HepG2 (cell line): ENCODE data around the gene EEF1AKMT1. TPM values are rescaled to one million over a fixed set of nuclear protein-coding genes. Genes with fewer than 3 reads are reported as not detected.

Experiments
- ATRX ChIP-seq: sonication (generic); formaldehyde crosslinking; IDR thresholded peaks from 2 replicates; pipeline ENCODE4 v1.4.0; 2020; ENCODE audit warnings: missing genetic modification reagents, borderline replicate concordance
- ELF4 ChIP-seq: sonication (generic); formaldehyde crosslinking; IDR thresholded peaks from 2 replicates; pipeline ENCODE4 v1.5.0; 2020; ENCODE audit warnings: missing genetic modification reagents, mild to moderate bottlenecking, moderate library complexity, borderline replicate concordance
- FUBP1 ChIP-seq: sonication (generic); formaldehyde crosslinking; IDR thresholded peaks from 2 replicates; pipeline ENCODE4 v1.5.1; 2020; ENCODE audit warnings: missing genetic modification reagents, mild to moderate bottlenecking, borderline replicate concordance
- GMEB2 ChIP-seq: IDR thresholded peaks from 2 replicates; pipeline ENCODE4 v1.6.1; 2016; ENCODE audit warnings: missing biosample characterization, missing genetic modification reagents, low read depth
- MAF1 ChIP-seq: sonication (generic); formaldehyde crosslinking; IDR thresholded peaks from 2 replicates; pipeline ENCODE4 v1.5.0; 2020; ENCODE audit warnings: missing genetic modification reagents, borderline replicate concordance
- NPAS2 ChIP-seq: sonication (generic); formaldehyde crosslinking; IDR thresholded peaks from 2 replicates; pipeline ENCODE4 v1.8.0; 2022; ENCODE audit warnings: mild to moderate bottlenecking, missing genetic modification reagents, borderline replicate concordance
- SP5 ChIP-seq: IDR thresholded peaks from 2 replicates; pipeline ENCODE4 v1.6.1; 2016; ENCODE audit warnings: low read depth, borderline replicate concordance
- U2AF1 ChIP-seq: fragments of 200-400 bp; formaldehyde crosslinking; optimal IDR thresholded peaks from 2 replicates; pipeline ENCODE3; 2017; ENCODE audit warnings: mild to moderate bottlenecking, low read depth, low read length
- ZNF598 ChIP-seq: sonication (generic); formaldehyde crosslinking; IDR thresholded peaks from 2 replicates; pipeline ENCODE4 v1.5.1; 2020; ENCODE audit warnings: mild to moderate bottlenecking, missing genetic modification reagents, borderline replicate concordance
- ZNF605 ChIP-seq: sonication (generic); formaldehyde crosslinking; IDR thresholded peaks from 2 replicates; pipeline ENCODE4 v1.8.0; 2022; ENCODE audit warnings: mild to moderate bottlenecking, missing genetic modification reagents
- polyA plus RNA-seq, 8 experiments: library from polyadenylated mRNA; depleted of rRNA in 3 of 8; stranded (reverse) in 7 of 8; unstranded in 1 of 8; fragments of >200 nt; fragmentation: Illumina TruSeq in 4 of 8; extraction: Trizol in 4 of 8; gene quantifications; 2 replicates each; pipeline versions ENCODE4 v1.2.1 to v1.2.3, GENCODE V29; 2011 to 2016; ENCODE audit warnings: low read depth in 4 of 8, missing spikeins in 1 of 8, mixed read lengths in 1 of 8; ENCODE audit not compliant: insufficient read depth in 1 of 8
- total RNA-seq, 5 experiments: library from RNA; depleted of rRNA; stranded (reverse); fragments of >200 nt; fragmentation: Illumina TruSeq; extraction: Trizol; gene quantifications; 2 replicates each; pipeline ENCODE4 v1.2.3, GENCODE V29; 2016; ENCODE audit warnings: low read depth in 1 of 5
- TF ChIP-seq, protein P1 (sequence below): sonication (generic); formaldehyde crosslinking; IDR thresholded peaks from 2 replicates; pipeline ENCODE4 v1.4.0; 2020; ENCODE audit warnings: missing genetic modification reagents
- TF ChIP-seq, protein P2 (sequence below): IDR thresholded peaks from 2 replicates; pipeline ENCODE4 v1.6.1; 2016; ENCODE audit warnings: low read depth, missing genetic modification reagents, missing compliant biosample characterization

Gene EEF1AKMT1
- total and polyA plus RNA-seq, 2 of the 13 experiments (the other 11 are each of a cell fraction or from before 2014, with no cell fraction given): 6.0 to 16.1 TPM

GRCh38 chr13:20773194-20774080 is at the start of gene EEF1AKMT1 (continued):
- TF ChIP-seq, protein P1, sequence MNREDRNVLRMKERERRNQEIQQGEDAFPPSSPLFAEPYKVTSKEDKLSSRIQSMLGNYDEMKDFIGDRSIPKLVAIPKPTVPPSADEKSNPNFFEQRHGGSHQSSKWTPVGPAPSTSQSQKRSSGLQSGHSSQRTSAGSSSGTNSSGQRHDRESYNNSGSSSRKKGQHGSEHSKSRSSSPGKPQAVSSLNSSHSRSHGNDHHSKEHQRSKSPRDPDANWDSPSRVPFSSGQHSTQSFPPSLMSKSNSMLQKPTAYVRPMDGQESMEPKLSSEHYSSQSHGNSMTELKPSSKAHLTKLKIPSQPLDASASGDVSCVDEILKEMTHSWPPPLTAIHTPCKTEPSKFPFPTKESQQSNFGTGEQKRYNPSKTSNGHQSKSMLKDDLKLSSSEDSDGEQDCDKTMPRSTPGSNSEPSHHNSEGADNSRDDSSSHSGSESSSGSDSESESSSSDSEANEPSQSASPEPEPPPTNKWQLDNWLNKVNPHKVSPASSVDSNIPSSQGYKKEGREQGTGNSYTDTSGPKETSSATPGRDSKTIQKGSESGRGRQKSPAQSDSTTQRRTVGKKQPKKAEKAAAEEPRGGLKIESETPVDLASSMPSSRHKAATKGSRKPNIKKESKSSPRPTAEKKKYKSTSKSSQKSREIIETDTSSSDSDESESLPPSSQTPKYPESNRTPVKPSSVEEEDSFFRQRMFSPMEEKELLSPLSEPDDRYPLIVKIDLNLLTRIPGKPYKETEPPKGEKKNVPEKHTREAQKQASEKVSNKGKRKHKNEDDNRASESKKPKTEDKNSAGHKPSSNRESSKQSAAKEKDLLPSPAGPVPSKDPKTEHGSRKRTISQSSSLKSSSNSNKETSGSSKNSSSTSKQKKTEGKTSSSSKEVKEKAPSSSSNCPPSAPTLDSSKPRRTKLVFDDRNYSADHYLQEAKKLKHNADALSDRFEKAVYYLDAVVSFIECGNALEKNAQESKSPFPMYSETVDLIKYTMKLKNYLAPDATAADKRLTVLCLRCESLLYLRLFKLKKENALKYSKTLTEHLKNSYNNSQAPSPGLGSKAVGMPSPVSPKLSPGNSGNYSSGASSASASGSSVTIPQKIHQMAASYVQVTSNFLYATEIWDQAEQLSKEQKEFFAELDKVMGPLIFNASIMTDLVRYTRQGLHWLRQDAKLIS (CRISPR knock-in tag): no peak
- TF ChIP-seq ATRX: no peak
- TF ChIP-seq ZNF605: peak; percentile 91
- peak; percentile 32; the same call in 1 of the 2 replicates for TF ChIP-seq SP5 (CRISPR knock-in tag)
- TF ChIP-seq NPAS2 (CRISPR knock-in tag): no peak
- TF ChIP-seq, protein P2, sequence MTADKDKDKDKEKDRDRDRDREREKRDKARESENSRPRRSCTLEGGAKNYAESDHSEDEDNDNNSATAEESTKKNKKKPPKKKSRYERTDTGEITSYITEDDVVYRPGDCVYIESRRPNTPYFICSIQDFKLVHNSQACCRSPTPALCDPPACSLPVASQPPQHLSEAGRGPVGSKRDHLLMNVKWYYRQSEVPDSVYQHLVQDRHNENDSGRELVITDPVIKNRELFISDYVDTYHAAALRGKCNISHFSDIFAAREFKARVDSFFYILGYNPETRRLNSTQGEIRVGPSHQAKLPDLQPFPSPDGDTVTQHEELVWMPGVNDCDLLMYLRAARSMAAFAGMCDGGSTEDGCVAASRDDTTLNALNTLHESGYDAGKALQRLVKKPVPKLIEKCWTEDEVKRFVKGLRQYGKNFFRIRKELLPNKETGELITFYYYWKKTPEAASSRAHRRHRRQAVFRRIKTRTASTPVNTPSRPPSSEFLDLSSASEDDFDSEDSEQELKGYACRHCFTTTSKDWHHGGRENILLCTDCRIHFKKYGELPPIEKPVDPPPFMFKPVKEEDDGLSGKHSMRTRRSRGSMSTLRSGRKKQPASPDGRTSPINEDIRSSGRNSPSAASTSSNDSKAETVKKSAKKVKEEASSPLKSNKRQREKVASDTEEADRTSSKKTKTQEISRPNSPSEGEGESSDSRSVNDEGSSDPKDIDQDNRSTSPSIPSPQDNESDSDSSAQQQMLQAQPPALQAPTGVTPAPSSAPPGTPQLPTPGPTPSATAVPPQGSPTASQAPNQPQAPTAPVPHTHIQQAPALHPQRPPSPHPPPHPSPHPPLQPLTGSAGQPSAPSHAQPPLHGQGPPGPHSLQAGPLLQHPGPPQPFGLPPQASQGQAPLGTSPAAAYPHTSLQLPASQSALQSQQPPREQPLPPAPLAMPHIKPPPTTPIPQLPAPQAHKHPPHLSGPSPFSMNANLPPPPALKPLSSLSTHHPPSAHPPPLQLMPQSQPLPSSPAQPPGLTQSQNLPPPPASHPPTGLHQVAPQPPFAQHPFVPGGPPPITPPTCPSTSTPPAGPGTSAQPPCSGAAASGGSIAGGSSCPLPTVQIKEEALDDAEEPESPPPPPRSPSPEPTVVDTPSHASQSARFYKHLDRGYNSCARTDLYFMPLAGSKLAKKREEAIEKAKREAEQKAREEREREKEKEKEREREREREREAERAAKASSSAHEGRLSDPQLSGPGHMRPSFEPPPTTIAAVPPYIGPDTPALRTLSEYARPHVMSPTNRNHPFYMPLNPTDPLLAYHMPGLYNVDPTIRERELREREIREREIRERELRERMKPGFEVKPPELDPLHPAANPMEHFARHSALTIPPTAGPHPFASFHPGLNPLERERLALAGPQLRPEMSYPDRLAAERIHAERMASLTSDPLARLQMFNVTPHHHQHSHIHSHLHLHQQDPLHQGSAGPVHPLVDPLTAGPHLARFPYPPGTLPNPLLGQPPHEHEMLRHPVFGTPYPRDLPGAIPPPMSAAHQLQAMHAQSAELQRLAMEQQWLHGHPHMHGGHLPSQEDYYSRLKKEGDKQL: peak; percentile 6; the same call in 1 of the 2 replicates
- TF ChIP-seq FUBP1 (CRISPR knock-in tag): no peak
- TF ChIP-seq ELF4 (CRISPR knock-in tag): no peak
- peak; percentile 82 for TF ChIP-seq ZNF598 (CRISPR knock-in tag)
- TF ChIP-seq GMEB2: no peak
- no peak for TF ChIP-seq U2AF1
- TF ChIP-seq MAF1 (CRISPR knock-in tag): no peak
